Esophagus squamous epithelium (tissue), 4 donors: ENCODE measurements around the gene FAM181A.

Experiments used
- CTCF ChIP-seq, 6 experiments: fragments of 450-650 bp in 4 of 6; fragments of 200-600 bp in 2 of 6; sonication (generic) in 2 of 6; IDR thresholded peaks; one replicate each; pipeline ENCODE4 v1.5.1; 2016 to 2019; ENCODE audit warnings: antibody characterized with exemption in 6 of 6, mild to moderate bottlenecking in 4 of 6, moderate library complexity in 4 of 6
- POLR2A ChIP-seq, 4 donors: fragments of 450-650 bp; IDR thresholded peaks; one replicate each; pipeline ENCODE4 v1.6.1; 2017; ENCODE audit warnings: antibody characterized with exemption in 4 of 4, mild to moderate bottlenecking in 4 of 4, moderate library complexity in 3 of 4

- TF ChIP-seq POLR2A (IDR thresholded peaks at IDR 0.05) (no peak), CTCF (IDR thresholded peaks at IDR 0.05) (no peak)
These were observed 34.7 kb upstream of the FAM181A start for GRCh38 chr14:93892505-93892839.
